GM21723 (cell line): ENCODE results near the gene GAA.
A peak's percentile ranks its signal among the peaks of the same experiment; 100 is the strongest.

Source experiments
- ATAC-seq: cut with Tn5 transposase; IDR thresholded peaks from one replicate; pipeline ENCODE4 v1.9.1; 2021; ENCODE audit warnings: mild to moderate bottlenecking, moderate library complexity; ENCODE audit not compliant: unreplicated experiment

The GAA gene

DNA sequence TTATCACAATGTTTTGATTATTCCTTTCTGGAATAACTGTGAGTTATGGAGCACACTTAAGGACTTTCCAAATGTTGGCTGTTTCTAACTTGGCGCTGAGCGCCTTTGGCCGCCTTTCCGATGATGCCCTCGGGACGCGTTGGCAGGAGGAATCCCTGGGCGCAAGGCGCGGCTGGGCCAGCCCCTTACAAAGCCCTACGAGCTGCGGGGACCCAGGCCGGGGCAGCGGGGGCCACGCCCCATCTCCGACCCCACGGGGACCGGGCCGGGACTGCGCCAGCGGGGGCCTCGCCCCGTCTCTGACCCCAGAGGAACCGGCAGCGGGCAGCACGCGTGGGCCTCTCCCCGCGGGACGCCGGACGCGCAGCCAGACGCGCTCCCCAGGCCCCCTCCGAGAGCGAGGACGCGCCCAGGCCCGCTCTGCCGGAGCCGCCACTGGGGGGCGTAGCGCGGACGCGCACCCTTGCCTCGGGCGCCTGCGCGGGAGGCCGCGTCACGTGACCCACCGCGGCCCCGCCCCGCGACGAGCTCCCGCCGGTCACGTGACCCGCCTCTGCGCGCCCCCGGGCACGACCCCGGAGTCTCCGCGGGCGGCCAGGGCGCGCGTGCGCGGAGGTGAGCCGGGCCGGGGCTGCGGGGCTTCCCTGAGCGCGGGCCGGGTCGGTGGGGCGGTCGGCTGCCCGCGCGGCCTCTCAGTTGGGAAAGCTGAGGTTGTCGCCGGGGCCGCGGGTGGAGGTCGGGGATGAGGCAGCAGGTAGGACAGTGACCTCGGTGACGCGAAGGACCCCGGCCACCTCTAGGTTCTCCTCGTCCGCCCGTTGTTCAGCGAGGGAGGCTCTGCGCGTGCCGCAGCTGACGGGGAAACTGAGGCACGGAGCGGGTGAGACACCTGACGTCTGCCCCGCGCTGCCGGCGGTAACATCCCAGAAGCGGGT, at the start of gene GAA:
Gene GAA (plus strand): TSS at position 571 of the 935 bp plus-strand sequence. CDS start 3,006 bp downstream, outside the sequence.
- ATAC-seq = peak; percentile 59

DNA sequence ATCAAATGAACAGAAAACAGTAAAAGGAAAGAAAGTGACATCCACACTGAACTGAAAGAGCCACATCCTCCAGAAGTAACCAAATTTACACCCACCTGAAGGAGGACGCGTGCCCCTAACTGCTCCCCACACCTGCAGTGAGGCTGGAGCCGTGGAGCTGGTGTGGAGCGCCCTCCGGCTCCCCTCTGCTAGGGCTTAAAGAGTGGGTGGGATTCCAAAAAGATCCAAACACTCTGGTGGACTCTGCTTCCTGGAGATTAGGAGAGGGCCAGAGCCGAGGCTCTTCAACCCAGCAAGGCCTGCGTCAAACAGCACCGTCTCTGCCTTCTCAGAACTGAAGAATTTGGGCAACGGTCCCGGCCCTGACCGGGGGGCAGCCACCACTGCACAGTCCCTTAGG, 49.7 kb upstream of the GAA start:
- no peak for ATAC-seq

DNA sequence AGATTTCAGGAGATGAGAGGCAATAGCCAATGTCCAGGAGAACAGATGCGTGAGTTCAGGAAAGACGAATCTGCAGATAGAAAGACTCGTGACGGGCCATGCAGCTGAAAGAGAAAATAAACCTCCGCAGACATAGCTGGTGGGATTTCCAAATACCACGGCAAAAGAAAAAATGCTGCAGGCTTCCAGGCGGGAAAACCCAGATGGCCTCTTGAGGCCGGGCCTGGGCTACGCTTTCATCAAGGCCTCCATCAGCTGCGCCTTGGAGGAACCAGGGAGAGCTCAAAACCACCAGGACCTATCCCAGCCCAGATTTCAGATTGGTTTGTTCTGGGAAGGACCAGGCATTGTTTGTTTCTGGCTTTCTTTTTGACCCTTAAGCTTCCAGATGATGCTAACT, 48.3 kb upstream of the GAA start:
- no peak for ATAC-seq

DNA sequence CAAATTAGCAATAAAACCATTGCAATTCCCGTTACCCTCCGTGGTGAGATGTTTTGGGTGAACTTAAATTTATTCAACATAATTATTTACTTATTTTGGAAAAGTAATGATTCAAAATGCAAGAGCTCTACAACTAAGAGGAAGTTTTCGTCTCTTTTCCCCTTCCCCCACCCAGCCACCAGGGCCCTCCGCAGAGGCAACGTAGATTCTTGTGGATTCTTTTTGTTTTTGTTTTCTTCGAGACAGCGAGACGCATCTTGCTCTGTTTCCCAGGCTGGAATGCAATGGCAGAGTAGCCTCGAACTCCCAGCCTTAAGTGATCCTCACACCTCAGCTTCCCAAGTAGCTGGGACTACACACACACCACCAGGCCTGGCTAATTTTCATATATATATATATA, 45.8 kb upstream of the GAA start:
- ATAC-seq = no peak

DNA sequence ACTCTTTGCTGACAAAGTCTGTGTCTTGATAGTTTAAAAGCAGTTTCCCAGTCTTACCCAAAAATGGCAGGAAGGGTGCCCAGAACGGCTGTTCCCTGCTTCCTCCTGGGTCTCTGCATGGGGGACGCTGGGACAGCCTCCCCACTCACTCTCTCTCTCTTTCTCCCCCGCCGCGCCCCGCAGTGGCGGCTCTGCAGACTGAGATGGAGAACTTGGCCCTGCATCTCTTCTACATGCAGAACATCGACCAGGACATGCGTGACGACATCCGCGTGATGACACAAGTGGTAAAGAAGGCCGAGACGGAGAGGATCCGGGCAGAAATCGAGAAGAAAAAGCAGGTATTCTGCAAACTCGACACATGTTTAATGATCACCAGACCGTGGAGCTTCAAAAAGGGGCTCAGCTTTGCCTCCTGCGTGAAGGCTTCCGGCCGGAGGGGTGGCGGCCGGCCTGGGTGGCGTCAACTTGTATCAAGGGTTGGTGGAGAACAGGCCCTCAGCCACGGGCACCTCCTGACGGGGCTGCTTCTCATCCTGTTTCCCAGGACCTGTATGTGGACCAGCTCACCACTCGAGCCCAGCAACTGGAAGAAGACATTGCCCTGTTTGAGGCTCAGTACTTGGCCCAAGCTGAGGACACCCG, 42.9 kb upstream of the GAA start:
- ATAC-seq = no peak

DNA sequence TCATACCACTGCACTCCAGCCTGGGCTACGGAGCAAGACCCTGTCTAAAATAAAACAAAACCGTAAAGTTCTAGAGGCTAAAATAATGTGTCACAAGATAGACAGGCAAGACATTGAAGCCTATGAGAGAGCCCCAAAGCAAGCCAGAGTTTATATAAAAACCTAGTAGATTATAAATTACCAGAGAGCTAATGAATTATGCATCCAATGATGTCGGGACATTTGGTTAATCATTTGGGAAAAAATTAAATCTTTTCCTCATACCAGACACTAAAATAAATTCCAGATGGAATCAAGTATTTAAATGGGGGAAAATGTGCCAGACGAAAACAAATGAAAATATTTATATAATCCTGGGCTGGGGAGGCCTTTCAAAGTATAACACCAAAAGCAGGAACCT, 40.7 kb upstream of the GAA start:
- ATAC-seq = no peak

DNA sequence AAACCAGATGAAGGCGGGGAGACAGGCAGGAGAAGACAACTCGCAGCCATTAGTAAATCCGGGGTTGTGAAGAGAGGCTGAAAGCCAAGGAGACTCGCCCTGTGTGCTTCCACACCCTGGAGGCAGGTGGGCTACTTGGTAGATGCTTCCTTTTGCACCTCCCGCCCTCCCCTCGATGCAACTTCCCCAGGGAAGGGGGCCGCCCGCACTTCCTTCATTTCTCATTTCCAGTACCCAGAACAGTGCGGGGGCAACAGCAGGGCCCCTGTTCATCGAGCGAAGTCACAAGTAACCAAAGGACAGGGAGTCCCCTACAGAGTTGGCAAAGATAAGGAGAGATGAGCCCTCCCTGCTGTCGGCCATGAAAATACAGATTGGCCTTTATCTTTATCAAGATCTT, 40.0 kb upstream of the GAA start:
- ATAC-seq = no peak

DNA sequence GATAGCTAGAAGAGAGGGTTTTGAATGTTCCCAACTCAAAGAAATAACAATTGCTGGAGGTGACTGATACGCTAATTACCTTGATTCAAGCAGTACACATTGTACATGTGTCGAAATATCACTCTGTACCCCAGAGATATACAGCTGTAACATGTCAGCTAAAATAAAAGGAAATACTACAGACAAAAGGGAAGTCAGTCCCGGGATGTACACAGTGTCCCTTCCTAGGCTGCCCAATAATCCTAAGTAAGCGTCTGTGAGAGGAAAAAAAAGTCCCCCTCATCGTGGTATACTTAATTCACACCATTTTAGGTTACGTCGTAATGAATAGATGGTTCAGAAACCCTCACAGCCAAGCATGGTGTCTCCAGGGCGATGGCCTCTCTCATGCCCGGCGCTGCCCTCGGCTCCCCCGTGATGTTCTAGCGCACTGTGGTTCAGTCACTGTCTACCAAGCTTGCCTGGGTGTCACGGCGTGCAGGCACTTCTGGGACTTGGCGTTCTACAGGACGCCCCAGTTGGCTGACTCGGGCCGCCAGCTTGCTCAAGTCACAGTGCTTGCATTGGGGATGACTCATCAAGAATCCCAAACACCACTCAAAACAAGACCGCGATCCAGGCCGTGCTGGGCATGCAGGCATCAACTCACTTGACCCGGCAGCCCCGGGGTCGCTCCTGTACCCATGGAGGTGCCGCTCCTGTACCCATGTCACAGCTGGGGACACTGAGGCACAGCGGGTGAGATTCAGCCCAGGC, 37.4 kb upstream of the GAA start:
- ATAC-seq = no peak

DNA sequence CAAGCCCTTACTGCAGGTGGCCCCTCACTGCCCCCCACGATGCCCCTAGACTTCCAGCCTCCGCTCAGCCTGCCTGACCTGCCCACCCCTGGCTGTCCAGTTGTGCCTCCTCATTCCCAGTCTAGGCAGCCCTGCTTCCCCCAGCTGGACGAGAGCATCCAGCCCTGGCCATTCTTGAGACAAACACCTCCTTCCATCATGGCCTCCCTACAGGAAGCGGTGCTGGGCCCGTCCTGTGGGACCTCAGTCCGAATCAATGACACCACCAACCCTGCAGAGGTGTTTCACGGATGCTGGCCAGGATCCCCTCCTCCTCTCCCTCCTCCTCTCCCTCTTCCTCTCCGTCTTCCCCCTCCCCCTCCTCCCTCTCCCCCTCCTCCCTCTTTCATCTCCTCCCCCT, 36.7 kb upstream of the GAA start:
- no peak for ATAC-seq

DNA sequence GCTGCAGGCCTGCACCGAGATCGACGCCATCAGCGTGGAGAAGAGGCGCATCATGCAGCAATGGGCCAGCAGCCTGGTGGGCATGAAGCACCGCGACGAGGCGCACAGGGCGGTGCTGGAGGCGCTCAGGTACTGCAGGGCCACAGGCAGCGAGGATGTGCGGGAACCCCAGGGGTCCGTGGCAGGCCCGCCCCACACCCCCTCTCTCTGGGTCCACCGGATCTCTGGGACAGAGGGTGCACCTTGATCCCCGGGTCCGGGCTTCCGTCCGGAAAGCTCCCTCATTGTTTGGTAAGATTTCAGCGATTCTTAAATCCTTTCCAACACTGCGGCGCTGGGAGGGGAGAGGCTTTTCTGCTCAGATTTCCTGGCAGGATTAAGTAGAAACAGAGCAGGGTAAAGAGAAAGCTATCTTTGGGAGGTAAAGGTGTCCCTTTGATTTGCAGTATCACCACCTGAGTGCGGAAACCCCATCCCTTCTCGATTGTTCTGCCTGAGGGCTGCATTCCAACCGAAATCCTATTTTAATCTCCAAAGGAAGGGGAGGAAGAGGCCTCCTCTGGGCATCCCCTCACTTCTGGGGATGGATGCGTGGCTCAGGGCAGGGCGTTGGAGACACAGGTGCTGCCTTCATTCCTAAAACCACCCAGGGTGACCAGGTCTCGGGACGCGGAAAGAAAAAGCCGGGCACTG, 35.8 kb upstream of the GAA start:
- no peak for ATAC-seq

DNA sequence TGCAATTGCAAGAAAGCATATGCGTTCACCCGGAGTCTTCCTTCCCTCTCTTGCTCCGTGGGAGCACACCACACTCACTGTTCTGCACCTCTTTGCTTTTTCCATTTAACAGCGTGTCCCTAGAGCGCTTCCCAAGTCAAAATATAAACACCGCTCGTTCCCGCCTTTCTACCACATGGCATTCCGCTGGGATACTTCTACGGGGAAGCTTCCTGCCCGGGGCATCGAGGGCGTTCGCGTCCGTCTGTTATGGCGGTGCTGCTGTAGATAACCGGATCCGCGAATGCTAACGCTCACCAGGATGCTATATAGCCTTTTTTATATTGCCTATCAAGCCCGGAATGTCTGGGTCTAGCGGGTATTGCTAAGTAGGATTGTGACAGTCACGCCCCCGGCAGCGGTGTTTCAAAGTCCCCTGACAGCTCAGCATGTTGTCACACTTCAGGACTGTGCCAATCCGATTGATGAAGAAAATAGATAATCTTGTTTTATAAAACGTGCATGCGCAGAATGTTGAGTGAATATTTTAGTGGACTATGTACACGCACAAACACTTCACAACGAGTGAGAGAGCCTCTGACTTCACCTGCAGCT, 33.9 kb upstream of the GAA start:
- no peak for ATAC-seq

DNA sequence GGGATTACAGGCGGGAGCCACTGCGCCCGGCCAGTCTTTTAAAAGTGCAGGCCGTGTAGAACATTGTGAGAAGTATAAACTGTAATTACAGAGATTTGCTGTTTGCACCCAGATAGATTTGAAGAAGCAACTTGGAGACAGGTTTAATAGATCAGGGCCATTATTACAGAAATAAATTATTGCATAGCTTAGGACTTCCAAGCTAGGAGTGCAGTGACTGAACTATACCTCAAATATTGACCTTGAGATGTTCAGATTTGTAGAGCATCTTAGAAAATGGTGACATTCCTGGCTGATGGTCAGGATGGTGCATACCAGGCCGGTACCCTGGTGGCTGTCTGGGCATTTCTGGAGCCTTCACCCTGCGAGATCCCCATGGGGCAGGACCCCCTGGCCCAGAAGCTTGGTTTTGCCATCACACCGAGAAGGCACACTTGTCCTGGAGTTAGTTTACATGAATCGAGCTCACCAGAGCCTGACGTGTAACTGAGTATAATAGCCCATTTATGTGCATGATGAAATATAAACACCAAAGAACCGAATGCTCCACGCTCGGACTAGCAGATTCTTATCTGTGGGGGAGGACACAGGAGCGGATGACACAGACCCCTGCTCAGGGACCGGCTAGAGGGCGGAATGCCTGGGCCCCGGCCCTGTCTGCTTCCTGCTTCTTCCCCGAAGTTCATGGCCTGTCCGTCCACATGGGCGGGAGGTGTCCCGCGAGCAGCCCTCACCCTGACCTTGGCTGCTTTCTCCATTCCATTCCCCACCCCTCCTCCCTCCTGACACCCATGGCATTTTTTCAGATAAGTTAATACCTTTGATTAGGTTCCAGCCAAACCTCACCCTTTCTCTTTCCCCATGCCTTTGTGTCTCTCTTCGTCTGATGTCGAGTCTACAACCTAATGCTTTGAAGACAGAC, 32.8 kb upstream of the GAA start:
- ATAC-seq = no peak

DNA sequence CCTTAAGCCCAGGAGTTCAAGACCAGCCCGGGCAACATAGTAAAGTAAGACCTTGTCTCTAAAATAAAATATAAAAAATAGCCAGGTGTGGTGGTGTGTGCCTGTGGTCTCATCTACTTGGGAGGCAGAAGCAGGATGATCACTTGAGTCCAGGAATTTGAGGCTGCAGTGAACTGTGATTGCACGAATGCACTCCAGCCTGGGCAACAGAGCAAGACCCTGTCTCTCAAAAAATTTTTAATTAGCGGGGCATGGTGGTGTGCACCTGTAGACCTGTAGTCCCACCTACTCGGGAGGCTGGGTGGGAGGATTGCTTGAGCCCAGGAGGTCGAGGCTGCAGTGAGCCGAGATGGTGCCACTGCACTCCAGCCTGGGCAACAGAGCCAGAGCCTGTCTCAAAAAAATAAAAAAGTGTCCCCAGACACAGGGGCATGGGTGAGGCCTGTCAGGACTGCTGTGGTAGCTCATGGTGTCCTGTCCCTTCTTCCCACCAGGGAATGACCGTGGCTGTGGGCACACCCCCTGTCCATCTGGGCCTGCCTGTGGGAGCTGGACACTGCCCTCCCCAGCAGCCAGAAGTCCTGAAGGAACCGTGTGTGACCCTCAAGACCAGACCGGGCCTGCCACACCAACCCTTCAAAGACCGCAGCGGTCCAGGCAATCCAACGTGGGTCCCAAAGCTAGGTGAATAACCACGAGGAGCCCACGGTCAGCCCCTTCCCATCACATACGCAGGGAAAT, 30.8 kb upstream of the GAA start:
- no peak for ATAC-seq

DNA sequence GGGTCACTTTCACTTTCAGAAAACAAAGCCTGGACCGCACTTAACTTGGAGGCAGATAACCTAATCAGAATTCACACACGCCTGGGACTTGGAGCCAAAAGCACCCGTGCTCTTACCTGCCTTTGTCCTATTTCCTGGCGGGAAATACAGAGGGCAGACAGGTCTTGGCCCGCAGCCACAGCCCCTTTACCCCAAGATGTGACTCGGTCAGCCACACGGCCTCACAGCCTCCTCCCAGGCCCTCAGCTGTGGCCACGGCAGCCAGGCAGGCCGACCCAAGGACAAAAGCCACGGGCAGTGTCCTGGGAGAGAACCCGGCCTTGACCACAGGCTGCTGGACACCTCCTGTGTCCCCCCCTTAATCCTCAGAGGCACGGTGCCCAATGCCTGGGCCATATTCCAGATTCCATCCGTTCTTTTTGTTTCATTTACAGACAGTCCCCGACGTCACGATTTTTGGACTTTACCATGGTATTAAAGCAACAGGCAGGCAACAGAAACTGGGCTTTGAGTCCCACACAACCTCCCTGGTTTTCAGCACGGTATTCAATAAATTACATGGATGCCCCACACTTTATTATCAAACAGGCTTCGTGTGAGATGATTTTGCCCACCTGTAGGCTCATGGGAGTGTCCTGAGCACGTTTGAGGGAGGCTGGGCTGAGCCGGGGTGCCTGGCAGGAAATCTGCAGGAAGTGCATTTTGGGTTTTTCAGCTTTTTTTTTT, 30.1 kb upstream of the GAA start:
- ATAC-seq = no peak

DNA sequence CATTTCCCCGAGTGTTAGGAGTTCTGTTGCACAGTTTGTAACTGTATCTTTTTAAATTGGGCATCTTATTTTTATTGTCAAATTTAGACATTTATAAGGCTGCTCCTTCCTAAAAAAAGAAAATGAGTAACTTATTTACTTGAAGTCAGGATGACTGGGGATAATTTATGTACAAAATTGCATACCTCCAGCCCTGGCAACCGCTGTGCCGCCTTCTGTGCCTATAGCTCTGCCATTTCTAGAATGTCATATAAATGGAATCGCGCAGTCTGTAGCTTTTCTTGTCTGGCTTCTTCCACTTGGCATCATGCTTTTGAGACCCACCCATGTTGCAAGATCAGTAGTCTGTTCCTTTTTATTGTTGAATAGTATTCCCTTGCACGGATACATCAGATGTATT, 29.0 kb upstream of the GAA start:
- no peak for ATAC-seq

DNA sequence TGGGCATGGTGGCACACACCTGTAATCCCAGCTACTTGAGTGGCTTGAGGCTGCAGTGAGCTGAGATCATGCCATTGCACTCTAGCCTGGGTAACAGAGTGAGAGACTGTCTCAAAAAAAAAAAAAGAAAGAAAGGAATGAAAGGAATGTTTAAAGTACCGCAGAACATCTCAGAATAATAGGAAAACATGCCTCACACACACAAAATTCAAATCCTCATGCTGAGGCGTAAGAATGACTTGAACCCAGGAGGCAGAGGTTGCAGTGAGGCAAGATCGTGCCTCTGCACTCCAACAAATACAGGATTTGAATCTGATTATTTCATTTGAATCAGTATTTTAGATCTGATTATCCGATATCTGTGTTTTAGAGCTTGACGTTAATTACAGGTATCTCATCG, 21.3 kb upstream of the GAA start:
- ATAC-seq = no peak

DNA sequence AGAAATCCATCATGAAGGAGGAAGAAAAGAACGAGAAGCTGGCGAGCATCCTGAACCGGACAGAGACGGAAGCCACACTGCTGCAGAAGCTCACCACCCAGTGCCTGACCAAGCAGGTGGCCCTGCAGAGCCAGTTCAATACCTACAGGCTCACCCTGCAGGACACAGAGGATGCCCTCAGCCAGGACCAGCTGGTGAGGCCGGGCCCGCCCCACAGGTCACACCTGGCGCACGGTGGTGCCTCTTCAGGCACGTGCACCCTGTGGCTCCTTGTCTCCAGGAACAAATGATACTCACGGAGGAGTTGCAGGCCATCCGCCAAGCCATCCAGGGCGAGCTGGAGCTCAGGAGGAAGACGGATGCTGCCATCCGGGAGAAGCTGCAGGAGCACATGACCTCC, 19.8 kb upstream of the GAA start:
- ATAC-seq = no peak

DNA sequence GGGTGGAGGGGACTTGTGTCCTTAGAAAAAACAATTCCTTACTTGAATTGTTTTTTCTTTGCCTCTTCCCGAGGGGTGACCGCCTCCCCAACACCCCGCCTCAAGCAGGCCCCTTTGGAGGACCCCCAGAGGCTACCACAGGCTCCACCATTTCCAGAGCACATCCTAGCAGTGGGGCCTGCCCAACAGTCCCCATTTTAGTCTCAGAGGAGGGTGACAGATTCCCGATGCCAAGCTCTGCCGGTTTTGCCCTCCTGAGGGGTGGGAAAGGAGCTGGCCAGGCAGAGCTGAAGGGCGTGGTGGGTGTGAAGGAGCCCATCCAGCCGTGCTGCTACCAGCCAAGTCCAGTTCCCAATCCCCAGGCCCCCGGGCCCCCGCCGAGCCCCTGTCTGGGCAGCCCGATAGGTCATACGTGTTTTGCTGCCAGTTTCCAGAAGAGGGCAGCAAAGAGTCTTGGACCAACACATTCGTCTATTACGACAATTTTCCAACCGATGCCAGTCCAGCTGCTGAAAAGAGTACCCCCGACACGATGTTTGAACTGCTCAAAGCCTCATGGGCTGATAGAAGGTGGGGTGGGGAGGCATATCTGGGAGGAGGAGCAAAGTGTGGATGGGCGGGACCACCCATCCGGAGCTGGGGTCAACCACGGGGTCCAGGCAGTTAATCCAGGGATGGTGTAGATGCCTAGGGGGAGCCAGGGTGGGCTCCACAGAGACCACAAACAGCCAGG, 18.8 kb upstream of the GAA start:
- no peak for ATAC-seq
